Endothelial cell of hepatic sinusoid (primary cell): ENCODE results near the gene CHPT1.
"Not testable (repeated sequence)": the region's sequence is repeated elsewhere in the genome, so short reads cannot be mapped to it uniquely, and the experiment has no call there.

Experiments used
- in situ Hi-C: cut with HindIII; loops from 2 replicates; pipeline ENCODE4 v1.10.0; 2017; ENCODE audit warnings: low sequenced_read_pairs

CHPT1 gene

DNA sequence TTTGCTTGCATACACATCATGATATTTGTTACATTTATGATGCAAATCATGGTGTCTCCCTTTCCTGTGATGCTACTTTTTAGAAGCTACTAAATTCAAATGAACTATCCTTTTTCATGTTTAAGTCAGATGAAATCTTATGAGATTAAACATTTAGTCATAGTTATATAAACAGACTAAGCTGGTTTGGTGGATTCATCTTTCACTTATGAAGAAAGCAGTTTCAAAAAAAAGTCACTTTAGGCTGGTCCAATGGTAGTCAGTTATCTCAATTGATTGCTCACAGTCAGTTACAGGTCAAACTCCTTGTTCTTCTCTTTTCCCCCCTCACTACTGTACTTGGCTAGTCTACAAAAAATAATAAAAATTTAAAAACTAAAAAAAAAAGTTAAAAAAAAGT lies 22.1 kb downstream of the CHPT1 start:
- in situ Hi-C loops, result no loop called here

DNA sequence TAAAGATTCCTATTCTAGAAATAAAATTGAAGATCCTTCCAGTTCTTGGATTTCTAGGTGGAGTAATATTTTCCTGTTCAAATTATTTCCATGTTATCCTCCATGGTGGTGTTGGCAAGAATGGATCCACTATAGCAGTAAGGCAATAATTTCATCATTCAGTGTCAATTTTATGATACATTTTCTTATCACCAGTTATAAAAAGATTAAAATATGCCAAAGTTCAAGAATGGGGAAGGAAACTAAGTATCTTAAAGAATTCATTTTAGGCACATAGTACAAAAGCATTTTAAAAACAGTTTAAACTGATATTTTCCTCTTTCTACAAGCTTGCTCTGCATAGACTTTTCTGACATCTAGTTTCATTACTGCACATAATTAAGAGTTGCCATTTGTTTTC lies 22.7 kb downstream of the CHPT1 start:
- in situ Hi-C loops, result no loop called here

DNA sequence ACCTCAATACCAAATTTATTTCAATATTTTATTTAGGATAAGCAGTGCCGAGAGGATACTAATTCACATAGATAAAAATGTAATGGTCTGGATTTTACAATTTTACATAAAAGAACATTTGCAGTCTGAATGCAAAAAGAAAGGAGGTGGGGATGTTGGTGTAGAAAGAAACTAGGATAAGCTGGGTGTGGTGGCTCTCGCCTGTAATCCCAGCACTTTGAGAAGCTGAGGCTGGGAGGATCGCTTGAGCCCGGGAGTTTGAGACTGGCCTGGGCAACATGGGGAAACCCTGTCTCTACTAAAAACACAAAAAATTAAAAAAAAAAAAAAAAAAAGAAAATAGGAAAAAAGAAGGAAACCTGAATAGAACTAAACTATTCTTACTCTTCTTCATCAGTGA lies 25.0 kb downstream of the CHPT1 start:
- in situ Hi-C loops, result no loop called here

DNA sequence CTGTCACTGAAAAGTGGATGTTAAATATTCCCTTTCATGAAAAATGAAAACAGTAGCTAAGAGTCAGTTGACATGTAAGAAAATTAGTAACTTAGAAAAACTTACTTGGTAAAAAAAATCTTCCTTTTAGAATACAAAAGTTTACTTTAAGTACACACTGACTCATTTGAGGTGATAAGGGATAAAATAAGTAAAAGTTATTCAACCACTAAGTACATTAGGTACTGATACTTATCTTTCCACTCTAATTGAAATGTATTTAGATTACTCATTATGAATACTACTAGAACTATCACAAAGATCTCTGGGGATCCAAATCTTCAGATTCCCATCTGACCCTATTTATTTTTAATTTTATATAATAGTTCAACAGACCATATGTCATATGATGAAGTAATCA lies 29.7 kb downstream of the CHPT1 start:
- in situ Hi-C loops, result no loop called here

DNA sequence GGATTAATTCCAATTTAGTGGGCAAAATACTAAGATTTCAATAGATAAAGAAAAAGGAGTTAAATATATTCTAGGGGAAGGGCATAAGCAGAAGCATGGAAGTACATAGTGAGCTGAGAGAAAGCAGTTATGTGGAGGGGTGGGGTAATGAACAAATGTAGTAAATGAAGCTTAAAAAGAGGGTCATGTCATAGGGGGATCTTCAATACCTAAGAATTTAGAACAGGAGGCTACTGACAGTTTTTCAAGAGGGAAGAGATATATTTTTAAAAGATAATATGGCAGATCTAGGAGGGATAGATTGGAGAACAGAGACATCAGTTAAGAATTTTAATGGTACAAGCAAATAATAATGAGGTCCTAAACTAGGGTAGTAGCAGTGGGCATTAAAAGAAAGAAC lies 32.4 kb downstream of the CHPT1 start:
- in situ Hi-C loops, result no loop called here

DNA sequence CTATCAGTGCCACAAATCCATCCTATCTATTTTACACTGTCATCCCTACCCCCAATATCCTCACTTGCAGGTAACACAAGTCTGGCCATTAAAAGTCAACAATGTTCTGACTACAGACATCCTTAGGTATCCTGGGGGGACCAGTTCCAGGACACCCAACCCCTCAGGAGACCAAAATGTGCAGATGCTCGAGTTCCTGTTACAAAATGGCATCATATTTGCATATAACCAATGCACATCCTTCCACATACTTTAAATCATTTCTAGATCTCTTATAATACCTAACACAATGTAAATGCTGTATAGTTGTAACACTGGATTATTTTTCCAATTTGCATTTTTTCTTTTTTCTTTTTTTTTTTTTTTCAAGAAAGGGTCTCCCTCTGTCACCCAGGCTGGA lies 34.9 kb downstream of the CHPT1 start:
- in situ Hi-C loops, result no loop called here

DNA sequence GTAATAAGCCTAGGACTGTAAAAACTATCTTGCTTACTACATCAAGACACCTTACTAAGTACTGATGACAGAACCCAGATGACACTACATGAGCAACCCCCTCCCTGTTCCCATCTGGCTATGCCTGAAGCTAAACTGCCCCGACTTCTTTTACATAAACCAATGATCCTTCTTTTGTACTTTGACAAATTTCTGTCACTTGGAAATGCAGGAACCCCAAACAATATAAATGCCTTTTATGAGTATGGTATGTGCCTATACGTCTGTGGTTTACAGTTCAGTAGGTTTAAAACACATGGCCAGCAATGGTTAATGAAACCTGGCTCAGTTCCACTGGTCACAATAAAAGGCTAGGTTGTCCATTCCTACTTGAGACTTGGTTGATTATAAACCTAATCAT lies 35.7 kb downstream of the CHPT1 start:
- in situ Hi-C loops, result no loop called here

DNA sequence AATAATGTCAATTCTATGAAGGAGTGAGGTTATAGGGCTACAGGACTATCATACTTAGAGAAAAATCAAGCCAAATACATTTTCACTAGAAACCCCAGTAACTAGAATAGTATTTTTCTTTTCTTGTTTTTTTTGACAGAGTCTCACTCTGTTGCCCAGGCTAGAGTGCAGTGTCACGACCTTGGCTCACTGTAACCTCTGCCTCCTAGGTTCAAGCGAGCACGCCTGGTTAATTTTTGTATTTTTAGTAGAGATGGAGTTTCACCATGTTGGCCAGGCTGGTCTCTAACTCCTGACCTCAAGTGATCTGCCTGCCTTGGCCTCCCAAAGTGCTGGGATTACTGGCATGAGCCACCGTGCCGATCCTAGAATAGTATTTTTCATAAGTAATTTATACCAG lies 37.0 kb downstream of the CHPT1 start:
- in situ Hi-C loops, result not testable (repeated sequence)

DNA sequence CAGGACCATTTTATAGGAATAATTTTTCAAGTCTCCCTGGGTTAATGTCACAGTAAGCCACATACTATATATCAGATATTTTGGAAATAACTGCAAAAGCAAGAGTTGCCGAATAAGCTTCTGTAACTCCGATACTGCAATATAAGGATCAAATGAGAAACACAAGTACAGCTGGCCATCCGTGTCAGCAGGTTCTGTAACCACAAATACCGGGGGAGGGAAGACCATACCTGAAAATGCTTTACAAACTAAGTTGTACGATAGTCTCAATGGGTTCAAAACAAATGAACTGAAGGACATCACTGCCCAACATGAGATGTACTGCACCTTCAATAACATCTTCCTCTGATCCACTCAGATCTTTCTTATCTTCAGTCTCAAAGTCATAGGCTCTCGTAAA lies 40.0 kb downstream of the CHPT1 start:
- in situ Hi-C loops, result no loop called here

DNA sequence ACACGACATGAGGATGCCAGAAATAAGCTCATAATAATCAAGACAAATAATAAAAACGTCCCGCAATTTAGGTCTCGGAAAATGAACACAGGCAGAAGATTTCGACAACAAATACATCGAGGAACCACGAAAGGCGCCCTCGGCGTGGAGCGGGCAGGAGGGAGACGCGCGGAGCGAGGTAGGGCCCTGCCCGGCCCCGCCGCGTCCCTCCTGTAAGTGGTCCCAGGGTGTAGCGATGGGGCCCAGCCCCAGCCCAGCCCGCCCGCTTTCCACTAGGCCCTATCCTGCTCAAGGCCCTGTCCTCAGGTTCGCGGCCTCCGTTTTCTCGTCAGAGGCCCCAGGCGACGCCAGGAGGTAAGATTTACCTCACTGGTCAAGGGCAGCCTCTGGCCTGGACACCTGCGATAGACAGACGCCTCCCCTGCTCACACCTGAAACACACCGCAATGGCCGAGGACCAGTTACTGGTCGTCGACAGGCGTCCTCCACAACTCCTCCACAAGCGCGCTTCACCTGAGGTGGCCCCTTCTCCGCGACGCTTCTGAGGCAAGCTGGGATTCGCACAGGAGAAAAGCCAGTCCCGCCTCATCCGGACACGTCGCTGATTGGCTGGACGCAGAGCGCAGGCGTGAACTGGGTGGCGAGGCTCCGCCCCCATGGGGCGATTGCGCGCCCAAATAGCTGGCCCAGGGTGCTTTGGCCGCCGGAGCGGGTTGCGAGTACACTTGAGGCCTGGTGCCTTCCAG lies 41.7 kb downstream of the CHPT1 start, which contains the start of gene SYCP3:
Gene SYCP3 (minus strand): TSS at position 543 of the 746 bp plus-strand sequence. CDS start 1,527 bp downstream, outside the sequence.
- in situ Hi-C loops, result no loop called here

DNA sequence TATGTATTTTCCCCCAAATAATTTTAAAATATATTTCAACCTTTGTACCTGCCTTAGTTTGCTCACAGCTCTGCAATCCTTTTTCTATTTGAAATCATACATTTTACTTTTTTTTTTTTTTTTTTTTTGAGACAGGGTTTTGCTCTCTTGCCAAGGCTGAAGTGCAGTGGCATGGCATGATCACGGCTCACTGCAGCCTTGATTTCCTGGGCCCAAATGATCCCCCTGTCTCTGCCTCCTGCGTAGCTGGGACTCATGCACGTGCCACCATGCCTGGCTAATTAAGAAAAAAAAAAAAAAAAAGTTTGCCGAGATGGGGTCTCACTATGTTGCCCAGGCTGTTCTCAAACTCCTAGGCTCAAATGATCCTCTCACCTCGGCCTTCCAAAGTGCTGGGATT lies 43.1 kb downstream of the CHPT1 start:
- in situ Hi-C loops, result no loop called here

DNA sequence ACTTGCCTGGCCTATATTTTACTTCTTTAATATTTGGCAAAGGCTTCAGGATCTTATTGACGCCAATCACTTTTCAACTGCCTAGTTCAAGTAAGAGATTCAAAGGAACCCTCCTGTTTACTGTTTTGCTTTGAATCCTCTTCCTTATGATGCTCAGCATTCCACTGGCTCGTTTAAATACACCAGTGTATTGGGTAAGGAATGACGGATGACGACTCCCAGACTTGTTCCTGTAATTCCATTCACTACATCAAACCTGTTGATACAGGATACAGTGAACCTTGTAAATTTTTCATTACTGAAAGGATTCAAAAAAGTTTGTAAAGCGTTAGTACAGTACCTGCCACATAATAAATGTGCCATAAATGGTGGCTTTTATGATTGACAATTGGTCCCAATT lies 43.5 kb downstream of the CHPT1 start:
- in situ Hi-C loops, result no loop called here

DNA sequence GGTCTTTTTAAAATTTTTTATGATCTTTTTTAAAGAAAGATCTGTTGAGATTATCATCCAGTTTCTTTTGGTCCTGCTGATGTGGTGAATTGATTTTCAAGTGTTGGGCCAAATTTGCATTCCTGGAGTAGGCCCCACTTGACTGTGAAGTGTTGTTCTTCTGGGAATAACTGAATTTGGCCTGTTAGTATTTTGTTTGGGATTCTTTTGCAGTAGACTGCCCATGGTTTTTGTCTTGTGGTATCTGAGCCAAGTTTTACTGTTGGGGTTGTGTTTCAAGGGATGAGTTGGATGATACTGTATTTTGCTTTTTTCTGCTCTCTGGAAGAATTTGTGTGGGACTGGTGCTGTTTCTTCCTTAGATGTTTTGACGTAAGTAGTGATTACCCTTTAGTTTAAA lies 45.8 kb downstream of the CHPT1 start:
- in situ Hi-C loops, result no loop called here

DNA sequence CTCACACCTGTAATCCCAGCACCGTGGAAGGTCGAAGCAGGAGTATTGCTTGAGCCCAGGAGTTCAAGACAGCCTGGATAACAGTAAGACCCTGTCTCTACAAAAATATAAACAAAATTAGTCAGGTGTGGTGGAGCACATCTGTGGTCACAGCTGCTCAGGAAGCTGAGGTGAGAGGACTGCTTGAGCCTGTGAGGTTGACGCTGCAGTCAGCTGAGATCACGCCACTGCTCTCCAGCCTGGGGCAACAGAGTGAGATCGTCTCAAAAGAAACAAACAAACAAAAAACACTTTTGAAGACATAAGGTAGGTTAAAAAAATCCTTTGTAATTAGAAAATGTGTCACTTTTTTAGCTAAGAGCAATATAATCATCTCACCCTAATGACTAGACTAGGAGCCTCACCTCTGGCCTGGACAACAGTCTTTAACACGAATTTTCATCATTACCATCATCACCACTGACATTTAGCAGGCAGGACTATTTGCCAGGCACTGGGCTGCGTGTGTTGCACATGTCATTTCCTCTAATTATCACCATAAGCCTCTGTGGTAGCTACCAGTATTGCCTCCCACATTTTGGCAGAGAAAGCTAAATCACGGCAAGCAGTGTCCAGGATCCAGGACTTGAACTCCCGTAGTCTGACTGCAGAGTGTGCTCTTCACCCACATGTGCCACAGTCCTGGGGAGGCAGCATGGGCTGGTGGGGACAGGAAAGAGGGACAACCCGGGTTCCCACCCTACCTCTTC lies 46.5 kb downstream of the CHPT1 start:
- in situ Hi-C loops, result no loop called here

DNA sequence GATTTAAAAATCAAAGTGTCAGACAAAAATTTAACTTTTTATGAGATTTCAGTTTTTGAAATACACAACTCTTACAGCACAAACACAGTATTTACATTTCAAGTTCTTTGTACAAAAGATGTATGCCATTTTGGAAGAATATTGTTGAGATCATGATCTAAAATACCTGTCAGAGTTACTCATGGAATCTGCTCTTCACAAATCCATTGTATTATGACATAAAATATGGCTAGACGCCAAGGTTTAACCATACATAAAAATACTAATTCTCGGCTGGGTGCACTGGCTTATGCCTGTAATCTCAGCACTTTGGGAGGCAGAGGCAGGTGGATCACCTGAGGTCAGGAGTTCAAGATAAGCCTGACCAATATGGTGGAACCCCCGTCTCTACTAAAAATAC lies 48.0 kb downstream of the CHPT1 start:
- in situ Hi-C loops, result no loop called here

DNA sequence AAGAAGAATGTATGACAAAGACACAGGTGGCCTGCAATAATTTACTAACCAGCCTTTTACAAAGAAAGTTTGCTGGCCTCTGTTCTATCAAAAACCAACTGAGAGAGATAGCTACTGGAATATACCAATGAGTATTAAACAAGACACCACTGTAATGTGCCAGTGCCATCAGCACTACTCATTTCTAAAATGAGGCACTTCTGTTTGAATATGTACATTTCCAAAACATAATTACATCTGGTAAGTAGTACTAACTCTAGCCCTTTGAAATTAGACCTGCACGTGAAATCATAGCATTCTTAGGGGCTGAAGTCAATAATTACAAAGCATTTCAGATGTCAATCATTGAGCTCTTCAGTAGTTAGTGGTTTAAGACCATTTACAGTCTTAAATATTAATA lies 48.8 kb downstream of the CHPT1 start:
- in situ Hi-C loops, result no loop called here

DNA sequence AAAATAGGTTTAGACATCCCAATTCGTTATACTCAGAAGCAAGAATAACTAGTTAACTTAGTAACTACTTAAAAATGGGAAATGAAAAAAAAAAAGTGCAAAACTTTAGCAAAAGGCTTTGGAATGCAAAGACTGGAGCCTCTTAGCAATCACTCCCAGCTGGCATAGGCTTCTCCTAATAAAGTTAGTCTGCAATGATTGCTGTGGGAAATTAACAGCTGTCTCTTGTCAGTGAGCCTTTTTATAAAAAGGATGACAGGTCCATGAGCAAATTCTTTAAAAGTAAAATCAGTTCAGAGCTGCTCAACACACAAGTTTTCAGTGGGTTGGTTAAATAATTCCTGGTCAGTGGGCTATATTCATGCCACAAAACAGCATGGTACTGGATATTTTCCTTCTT lies 49.2 kb downstream of the CHPT1 start:
- in situ Hi-C loops, result no loop called here

DNA sequence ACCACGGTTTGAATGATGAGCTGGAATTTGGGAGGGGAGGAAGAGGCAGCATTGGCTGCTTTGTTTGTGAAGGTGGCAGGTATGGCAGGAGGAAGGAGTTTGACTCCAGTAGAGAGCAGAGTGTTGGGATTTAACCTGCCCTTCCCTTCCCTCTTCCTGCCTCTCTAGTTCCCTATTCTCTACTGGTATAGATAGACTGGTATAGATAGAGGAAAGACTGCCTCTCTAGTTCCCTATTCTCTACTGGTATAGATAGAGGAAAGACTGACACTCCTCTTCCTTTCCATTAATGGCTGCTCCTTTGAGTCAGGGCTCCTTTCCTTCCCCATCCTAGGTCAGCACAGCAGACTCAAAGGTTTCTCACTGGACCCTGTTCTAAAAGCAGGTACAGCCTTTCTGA lies 50.3 kb downstream of the CHPT1 start:
- in situ Hi-C loops, result no loop called here

DNA sequence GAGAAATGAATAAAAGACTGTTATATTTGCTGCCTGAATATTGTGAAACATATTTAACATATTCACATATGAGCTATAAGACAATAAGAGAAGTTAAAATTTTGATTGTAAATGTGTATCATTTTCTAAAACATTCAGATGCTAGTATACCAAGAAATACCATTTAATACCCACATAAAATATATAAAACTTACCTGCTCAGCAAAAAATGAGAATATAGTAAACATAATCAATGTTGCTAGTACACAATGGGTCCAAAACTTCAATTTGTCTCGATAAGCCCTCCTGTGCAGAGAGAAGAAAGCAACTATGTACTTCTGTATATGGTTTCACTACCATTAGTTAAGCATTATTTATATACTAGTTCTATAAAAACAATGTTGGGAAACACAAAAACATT lies 51.5 kb downstream of the CHPT1 start:
- in situ Hi-C loops, result no loop called here

DNA sequence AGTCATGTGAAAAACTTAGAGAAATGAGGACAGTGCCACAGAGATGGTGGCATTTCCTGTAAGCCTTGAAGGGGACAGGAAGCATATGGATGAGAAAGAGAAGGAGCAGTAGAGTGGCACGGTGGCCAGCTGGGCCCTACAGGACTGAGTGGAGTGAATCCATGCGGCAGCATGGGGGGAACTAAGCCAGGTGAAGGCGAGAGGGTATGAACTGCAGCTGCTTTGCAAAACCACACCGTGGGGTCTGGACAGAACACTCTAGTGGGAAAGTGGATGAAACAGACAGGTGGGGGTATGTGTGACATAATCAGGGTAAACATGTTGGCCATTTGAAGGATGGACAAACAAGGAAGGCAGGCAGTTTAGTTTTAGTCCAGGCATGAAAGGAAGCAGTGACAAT lies 52.2 kb downstream of the CHPT1 start:
- in situ Hi-C loops, result no loop called here

DNA sequence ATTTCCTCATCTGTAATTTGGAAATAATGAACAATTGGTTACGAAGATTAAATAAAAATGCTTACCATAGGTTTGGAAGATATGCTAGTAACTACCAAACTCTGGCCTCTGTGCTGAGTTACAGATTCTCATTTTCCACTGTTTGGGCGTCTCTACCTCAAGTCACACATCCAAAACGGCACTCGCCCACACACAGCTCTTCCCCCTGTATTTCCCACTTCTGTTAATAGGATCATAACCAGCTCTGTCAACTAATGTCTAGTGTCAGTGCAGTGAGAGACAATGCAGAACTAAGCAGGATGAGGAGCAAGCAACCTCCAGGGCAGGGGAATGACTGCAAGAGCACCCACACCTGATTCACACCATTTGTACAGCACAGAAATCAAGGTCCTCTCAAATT lies 52.7 kb downstream of the CHPT1 start:
- in situ Hi-C loops, result no loop called here

DNA sequence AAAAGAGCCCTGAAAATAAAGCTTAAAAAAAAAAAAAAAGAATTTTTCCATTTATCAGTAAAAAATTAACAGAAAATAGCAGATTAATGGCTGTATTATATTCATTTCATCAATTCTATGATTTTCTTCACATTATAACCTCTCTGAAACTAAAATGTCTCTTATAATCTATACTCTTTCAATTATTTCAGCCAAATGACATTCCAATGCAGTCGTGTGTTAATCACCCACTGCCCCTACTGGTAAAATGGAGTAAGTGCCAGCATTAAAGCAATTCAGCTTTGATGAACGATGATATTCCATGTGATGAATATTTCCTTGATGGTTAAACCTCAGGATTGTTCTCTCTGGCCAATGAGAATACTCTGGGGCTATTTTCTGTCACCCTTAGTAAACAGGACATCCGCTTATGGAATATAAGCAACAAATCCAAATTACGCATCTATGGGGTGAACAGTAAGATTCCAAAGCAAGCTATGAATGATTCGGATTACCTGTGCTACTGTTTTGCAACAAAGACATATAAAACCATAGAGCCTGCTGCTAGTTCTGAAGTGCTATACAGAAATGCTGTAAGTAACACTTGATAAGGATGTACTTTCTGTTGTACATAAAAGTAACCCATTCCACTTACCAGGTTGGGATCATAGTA lies 62.1 kb downstream of the CHPT1 start:
- in situ Hi-C loops, result no loop called here
